SH-SY5Y (cell line): Measurements from ENCODE around the gene TENM4.

ENCODE experiments used
- GATA2 ChIP-seq: IDR thresholded peaks from 2 replicates; pipeline ENCODE4 v1.6.1; 2011; ENCODE audit warnings: mild to moderate bottlenecking, low read depth, low read length
- GATA3 ChIP-seq: IDR thresholded peaks from 2 replicates; pipeline ENCODE4 v1.6.1; 2011; ENCODE audit warnings: low read depth, mild to moderate bottlenecking, low read length, moderate library complexity

- TF ChIP-seq GATA3 (no peak), GATA2 (no peak)
Measured at GRCh38 chr11:79241205-79241851, 199.5 kb downstream of the TENM4 start.
